Stomach (tissue), 9 donors: Measurements from ENCODE around the gene CEP89. TPM values are rescaled to one million over a fixed set of nuclear protein-coding genes. Genes with fewer than 3 reads are reported as not detected.

Source experiments
- DNase-seq, 2 donors: peaks; one replicate each; pipeline versions ENCODE4 v3.0.0 to v3.0.0-alpha.2; 2013 to 2019
- H3K27ac ChIP-seq, 5 donors: fragments of 200-600 bp in 4 of 5; sonication (generic) in 4 of 5; one replicate each; pipeline ENCODE4 v1.5.1; 2013 to 2019; ENCODE audit warnings: mild to moderate bottlenecking in 1 of 5, moderate library complexity in 1 of 5
- H3K27me3 ChIP-seq, 3 donors: fragments of 200-600 bp; sonication (generic); one replicate each; pipeline ENCODE4 v1.5.1; 2017 to 2019; ENCODE audit warnings: mixed run types in 1 of 3
- H3K36me3 ChIP-seq, 4 donors: fragments of 200-600 bp; sonication (generic); 1 replicate in 3 of 4; 2 replicates in 1 of 4; pipeline ENCODE4 v1.5.1; 2016 to 2019
- H3K4me1 ChIP-seq, 4 donors: fragments of 200-600 bp; sonication (generic); one replicate each; pipeline ENCODE4 v1.5.1; 2016 to 2019
- H3K4me3 ChIP-seq, 4 donors: fragments of 200-600 bp; sonication (generic) in 3 of 4; one replicate each; pipeline ENCODE4 v1.5.1; 2016 to 2019; ENCODE audit warnings: mild to moderate bottlenecking in 1 of 4
- H3K9me3 ChIP-seq, 4 donors: fragments of 200-600 bp; sonication (generic); one replicate each; pipeline ENCODE4 v1.5.1; 2016 to 2019
- EP300 ChIP-seq: sonication (generic); formaldehyde crosslinking; IDR thresholded peaks from one replicate; pipeline ENCODE4 v1.6.1; 2017; ENCODE audit warnings: antibody characterized with exemption
- POLR2A ChIP-seq, 4 donors: fragments of 450-650 bp; IDR thresholded peaks; one replicate each; pipeline ENCODE4 v1.6.1; 2016; ENCODE audit warnings: antibody characterized with exemption in 4 of 4, control low read depth in 2 of 4, mild to moderate bottlenecking in 1 of 4, moderate library complexity in 1 of 4
- POLR2AphosphoS5 ChIP-seq, 3 donors: sonication (generic); formaldehyde crosslinking; IDR thresholded peaks; one replicate each; pipeline ENCODE4 v1.6.1; 2016; ENCODE audit warnings: antibody characterized with exemption in 3 of 3
- WGBS, 5 donors: extraction: QIAGEN DNeasy Blood & Tissue Kit in 3 of 5; methylation state at CpG; one replicate each; pipeline versions ENCODE4 v1.1.5 to v1.1.7; 2013 to 2018; 5-methylcytosine and 5-hydroxymethylcytosine counted together
- intact Hi-C: fragments of 100-400 bp; cut with DNase I; formaldehyde crosslinking; loops from one replicate; pipeline ENCODE4 v1.15.1; 2023; ENCODE audit warnings: low total_unique reads
- polyA plus RNA-seq, 3 donors: library from polyadenylated mRNA; stranded (reverse); fragments of 200-250 nt; gene quantifications; one replicate each; pipeline ENCODE4 v1.2.3, GENCODE V29; 2013
- total RNA-seq, 5 donors: library from RNA; depleted of rRNA; stranded (reverse); fragments of >200 nt; gene quantifications; one replicate each; pipeline versions ENCODE4 v1.1.0 to v1.2.3, GENCODE V29; 2014 to 2016
- TF ChIP-seq, protein P1 (sequence below), 7 experiments: fragments of 450-650 bp in 4 of 7; fragments of 200-600 bp in 3 of 7; sonication (generic) in 3 of 7; IDR thresholded peaks; one replicate each; pipeline ENCODE4 v1.5.1; 2016 to 2019; ENCODE audit warnings: antibody characterized with exemption in 7 of 7, control low read depth in 2 of 7, mild to moderate bottlenecking in 1 of 7
- donor health status: healthy with polysubstance abuse.
- donor health status: Bipolar disorder and iron deficiency.
- donor health status: healthy.

CEP89 gene
- total and polyA plus RNA-seq, 8 donors, result 3.1 to 15.1 (median 7.4) TPM

DNA sequence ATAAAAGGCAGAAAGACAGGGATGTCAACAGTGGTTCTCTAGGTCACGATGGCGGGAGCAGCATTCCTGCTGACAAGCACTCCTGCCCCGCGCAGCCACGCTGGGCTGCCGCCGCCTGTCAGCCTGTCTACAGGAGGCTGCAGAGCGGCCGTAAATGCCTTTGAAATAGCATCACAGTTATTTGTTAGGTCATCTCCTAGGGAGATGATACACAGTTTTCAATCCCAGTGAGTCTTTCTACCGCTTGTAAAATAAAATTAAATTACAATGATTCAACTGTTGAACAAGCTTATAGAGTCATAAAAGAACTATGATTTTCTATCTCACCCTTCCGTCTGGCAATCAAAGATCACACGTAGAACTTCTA is 94.9 kb downstream of the CEP89 start:
- no peak overlapping the region for H3K4me3 ChIP-seq
- H3K27me3 ChIP-seq, result no peaks in the 10 kb centered on the region
- TF ChIP-seq EP300 (no peak), POLR2A (IDR thresholded peaks at IDR 0.05) (no peak), POLR2AphosphoS5 (IDR thresholded peaks at IDR 0.05) (no peak)
- TF ChIP-seq, protein P1, sequence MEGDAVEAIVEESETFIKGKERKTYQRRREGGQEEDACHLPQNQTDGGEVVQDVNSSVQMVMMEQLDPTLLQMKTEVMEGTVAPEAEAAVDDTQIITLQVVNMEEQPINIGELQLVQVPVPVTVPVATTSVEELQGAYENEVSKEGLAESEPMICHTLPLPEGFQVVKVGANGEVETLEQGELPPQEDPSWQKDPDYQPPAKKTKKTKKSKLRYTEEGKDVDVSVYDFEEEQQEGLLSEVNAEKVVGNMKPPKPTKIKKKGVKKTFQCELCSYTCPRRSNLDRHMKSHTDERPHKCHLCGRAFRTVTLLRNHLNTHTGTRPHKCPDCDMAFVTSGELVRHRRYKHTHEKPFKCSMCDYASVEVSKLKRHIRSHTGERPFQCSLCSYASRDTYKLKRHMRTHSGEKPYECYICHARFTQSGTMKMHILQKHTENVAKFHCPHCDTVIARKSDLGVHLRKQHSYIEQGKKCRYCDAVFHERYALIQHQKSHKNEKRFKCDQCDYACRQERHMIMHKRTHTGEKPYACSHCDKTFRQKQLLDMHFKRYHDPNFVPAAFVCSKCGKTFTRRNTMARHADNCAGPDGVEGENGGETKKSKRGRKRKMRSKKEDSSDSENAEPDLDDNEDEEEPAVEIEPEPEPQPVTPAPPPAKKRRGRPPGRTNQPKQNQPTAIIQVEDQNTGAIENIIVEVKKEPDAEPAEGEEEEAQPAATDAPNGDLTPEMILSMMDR (IDR thresholded peaks at IDR 0.05), result no peak
- no peaks in the 10 kb centered on the region for H3K9me3 ChIP-seq
- intact Hi-C loops, result no loop called here
- no peak for DNase-seq
- 80 to 90% (median 86%) methylated on average over 12 of the region's 12 CpGs for WGBS, 5 donors
- peaks cover 3 to 59% (median 44%) of the 10 kb centered on the region in 4 donors for H3K36me3 ChIP-seq
- no peak overlapping the region for H3K27ac ChIP-seq
- H3K4me1 ChIP-seq, result no peaks in the 10 kb centered on the region

DNA sequence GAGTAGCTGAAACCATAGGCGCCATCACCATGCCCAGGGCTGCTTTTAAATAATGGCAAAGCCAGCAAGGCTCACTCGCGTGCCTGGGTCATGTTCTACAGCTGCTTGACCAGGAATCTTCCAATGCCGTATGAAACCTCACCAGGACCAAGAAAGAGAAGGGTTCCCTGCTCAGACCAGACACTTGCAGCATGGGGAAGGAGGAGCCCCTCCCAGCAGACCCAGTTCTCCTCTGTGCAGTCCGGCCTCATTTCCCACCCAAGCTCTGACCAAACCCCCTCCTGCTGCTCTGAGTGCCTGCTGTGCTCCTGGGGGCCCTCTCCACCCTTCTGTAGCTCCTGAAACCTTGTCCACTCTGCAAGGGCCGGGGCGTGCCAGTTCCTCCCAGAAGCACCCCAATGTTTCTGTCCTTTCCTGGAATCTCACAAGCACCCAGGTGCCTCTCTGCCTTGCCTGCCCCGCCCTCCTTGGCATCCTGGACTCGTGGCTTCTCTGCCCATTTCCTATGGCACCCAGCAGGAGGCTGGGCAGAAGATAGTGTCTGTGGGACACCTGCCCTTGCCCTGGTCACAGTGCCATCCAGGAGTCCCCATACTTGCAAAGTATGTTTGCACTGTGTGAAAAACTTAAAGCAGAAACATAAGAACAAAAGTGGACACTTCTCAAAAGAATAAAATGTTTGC is 95.4 kb downstream of the CEP89 start:
- Histone ChIP-seq H3K27me3 (no peaks in the 10 kb centered on the region), H3K4me1 (no peaks in the 10 kb centered on the region), H3K27ac (no peak overlapping the region), H3K9me3 (no peaks in the 10 kb centered on the region), H3K4me3 (no peak overlapping the region), H3K36me3 (peaks cover 3 to 54% (median 38%) of the 10 kb centered on the region in 4 donors)
- 73 to 87% (median 85%) methylated on average over 9 of the region's 9 CpGs for WGBS, 5 donors
- no peak for TF ChIP-seq POLR2A (IDR thresholded peaks at IDR 0.05)
- TF ChIP-seq, protein P1 (IDR thresholded peaks at IDR 0.05), result no peak
- no peak for TF ChIP-seq EP300
- no peak for TF ChIP-seq POLR2AphosphoS5 (IDR thresholded peaks at IDR 0.05)
- peak in 1 of 2 donors; percentile 17 for DNase-seq
- intact Hi-C loops, result no loop called here

DNA sequence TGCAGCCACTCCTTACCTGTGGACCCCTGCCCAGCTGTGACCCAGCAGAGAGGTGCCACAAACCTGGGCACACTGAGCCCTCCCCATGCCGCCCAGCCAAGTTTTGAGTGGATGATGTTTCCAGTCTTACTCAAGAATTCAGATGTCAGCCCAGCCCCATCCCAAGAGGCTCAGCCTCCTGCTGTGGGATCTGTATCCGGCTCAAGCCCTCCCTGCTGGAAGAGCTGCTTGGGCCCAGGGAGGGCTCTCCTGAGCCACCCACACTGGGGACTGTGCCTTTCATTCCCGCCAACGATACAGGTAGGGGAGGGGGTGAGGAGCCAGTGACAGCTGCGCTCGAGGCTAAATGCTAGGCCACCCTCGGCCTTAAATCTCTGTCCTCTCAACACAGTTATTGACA is 96.3 kb downstream of the CEP89 start:
- H3K36me3 ChIP-seq, result peaks cover 3 to 44% (median 34%) of the 10 kb centered on the region in 4 donors
- H3K9me3 ChIP-seq, result no peaks in the 10 kb centered on the region
- WGBS, 5 donors, result 72 to 86% (median 75%) methylated on average over 5 to 7 of the region's 7 CpGs
- no peak overlapping the region for H3K4me3 ChIP-seq
- H3K4me1 ChIP-seq, result no peaks in the 10 kb centered on the region
- TF ChIP-seq, protein P1 (IDR thresholded peaks at IDR 0.05), result no peak
- TF ChIP-seq POLR2A (IDR thresholded peaks at IDR 0.05) (no peak), POLR2AphosphoS5 (IDR thresholded peaks at IDR 0.05) (no peak), EP300 (no peak)
- H3K27ac ChIP-seq, result no peak overlapping the region
- no peak for DNase-seq
- no peaks in the 10 kb centered on the region for H3K27me3 ChIP-seq
- intact Hi-C loops, result no loop called here

DNA sequence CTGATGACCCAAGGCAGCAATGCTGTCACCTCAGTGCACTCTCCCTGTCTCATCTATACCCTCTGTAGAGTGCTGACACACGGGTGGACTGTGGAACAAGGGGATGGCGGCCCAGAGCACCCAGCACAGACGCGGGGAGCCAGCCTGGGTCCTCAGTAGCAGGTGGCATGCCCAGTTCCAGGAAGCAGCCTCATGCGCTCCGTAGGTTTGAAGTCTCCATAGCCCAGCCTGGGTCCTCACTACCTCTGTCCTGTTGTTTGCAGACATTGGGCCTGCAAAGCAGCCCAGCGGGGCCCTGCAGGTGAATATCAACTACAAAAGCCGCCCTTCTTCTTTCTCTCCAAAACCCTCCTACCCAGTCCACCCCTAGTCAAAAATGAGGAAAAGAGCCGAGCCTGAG is 97.2 kb downstream of the CEP89 start:
- Histone ChIP-seq H3K27ac (no peak overlapping the region), H3K36me3 (peaks cover 3 to 36% (median 26%) of the 10 kb centered on the region in 4 donors), H3K4me3 (no peak overlapping the region), H3K4me1 (no peaks in the 10 kb centered on the region), H3K9me3 (no peaks in the 10 kb centered on the region), H3K27me3 (no peaks in the 10 kb centered on the region)
- WGBS, 5 donors, result 74 to 87% (median 84%) methylated on average over 8 to 9 of the region's 9 CpGs
- TF ChIP-seq POLR2A (IDR thresholded peaks at IDR 0.05) (no peak), EP300 (no peak), POLR2AphosphoS5 (IDR thresholded peaks at IDR 0.05) (no peak)
- TF ChIP-seq, protein P1 (IDR thresholded peaks at IDR 0.05), result no peak
- no peak for DNase-seq
- intact Hi-C loops, result no loop called here
